Hindlimb muscle (tissue), 1 donor: ENCODE results near the gene FOXN3. TPM values are rescaled to one million over a fixed set of nuclear protein-coding genes. Genes with fewer than 3 reads are reported as not detected.
"Not testable (repeated sequence)": the region's sequence is repeated elsewhere in the genome, so short reads cannot be mapped to it uniquely, and the experiment has no call there.

Experiments
- DNase-seq: peaks from one replicate; pipeline ENCODE4 v3.0.0-alpha.2; 2013
- polyA plus RNA-seq: library from polyadenylated mRNA; unstranded; fragments of 120-200 nt; gene quantifications from one replicate; pipeline ENCODE4 v1.2.1, GENCODE V29; 2013; ENCODE audit not compliant: insufficient read length

The FOXN3 gene
- polyA plus RNA-seq, 1 donor = 67.6 TPM

- peak; percentile 48 for DNase-seq
Observed at GRCh38 chr14:89226801-89227495, 190.1 kb downstream of the FOXN3 start.

- no peak for DNase-seq
Observed at GRCh38 chr14:89225607-89226006, 191.4 kb downstream of the FOXN3 start.

GRCh38 chr14:89221109-89221810 is 195.8 kb downstream of the FOXN3 start:
- peak; percentile 80 for DNase-seq

- no peak for DNase-seq
Observed at GRCh38 chr14:89219051-89219450, 198.0 kb downstream of the FOXN3 start.

- DNase-seq = no peak
Observed at GRCh38 chr14:89217891-89218290, 199.1 kb downstream of the FOXN3 start.

GRCh38 chr14:89215531-89215930 is 201.5 kb downstream of the FOXN3 start:
- DNase-seq = peak; percentile 27

- DNase-seq = no peak
Observed at GRCh38 chr14:89215114-89215513, 201.9 kb downstream of the FOXN3 start.

GRCh38 chr14:89214221-89214965 is 202.6 kb downstream of the FOXN3 start:
- peak; percentile 28 for DNase-seq

GRCh38 chr14:89212386-89213235 is 204.4 kb downstream of the FOXN3 start:
- DNase-seq = no peak

GRCh38 chr14:89209558-89209957 is 207.5 kb downstream of the FOXN3 start:
- no peak for DNase-seq

GRCh38 chr14:89207925-89208328 is 209.1 kb downstream of the FOXN3 start:
- DNase-seq = no peak

GRCh38 chr14:89206389-89207031 is 210.5 kb downstream of the FOXN3 start:
- DNase-seq = peak; percentile 74

GRCh38 chr14:89205137-89205740 is 211.8 kb downstream of the FOXN3 start:
- DNase-seq = no peak

- no peak for DNase-seq
Observed at GRCh38 chr14:89202413-89203190, 214.4 kb downstream of the FOXN3 start.

GRCh38 chr14:89201645-89202044 is 215.4 kb downstream of the FOXN3 start:
- DNase-seq = no peak

GRCh38 chr14:89199357-89199756 is 217.7 kb downstream of the FOXN3 start:
- not testable (repeated sequence) for DNase-seq

- no peak for DNase-seq
Observed at GRCh38 chr14:89198544-89199329, 218.3 kb downstream of the FOXN3 start.

- DNase-seq = no peak
Observed at GRCh38 chr14:89197623-89198022, 219.4 kb downstream of the FOXN3 start.

- DNase-seq = no peak
Observed at GRCh38 chr14:89196545-89196944, 220.5 kb downstream of the FOXN3 start.

- DNase-seq = no peak
Observed at GRCh38 chr14:89194376-89194775, 222.7 kb downstream of the FOXN3 start.
